HG03135 (cell line): ENCODE data around the gene EXD3.
"Not testable (repeated sequence)": the region's sequence is repeated elsewhere in the genome, so short reads cannot be mapped to it uniquely, and the experiment has no call there.

Source experiments
- ATAC-seq: cut with Tn5 transposase; IDR thresholded peaks from one replicate; pipeline ENCODE4 v1.9.1; 2021; ENCODE audit warnings: mild to moderate bottlenecking, moderate library complexity; ENCODE audit not compliant: unreplicated experiment

The EXD3 gene

GRCh38 chr9:137266585-137267453 lies 156.1 kb downstream of the EXD3 start:
- ATAC-seq: no peak

GRCh38 chr9:137266162-137266527 lies 156.8 kb downstream of the EXD3 start:
- ATAC-seq: no peak

- ATAC-seq: no peak
These were observed 157.3 kb downstream of the EXD3 start for GRCh38 chr9:137265496-137266161.

GRCh38 chr9:137264067-137264466 lies 158.9 kb downstream of the EXD3 start:
- no peak for ATAC-seq

GRCh38 chr9:137263506-137263905 lies 159.5 kb downstream of the EXD3 start:
- ATAC-seq: no peak

GRCh38 chr9:137262909-137263285 lies 160.1 kb downstream of the EXD3 start:
- no peak for ATAC-seq

- not testable (repeated sequence) for ATAC-seq
These were observed 160.6 kb downstream of the EXD3 start for GRCh38 chr9:137262173-137262908.
